GM21737 (cell line): Measurements from ENCODE around the gene RASD2.

ENCODE experiments used
- ATAC-seq: cut with Tn5 transposase; IDR thresholded peaks from one replicate; pipeline ENCODE4 v1.9.1; 2021; ENCODE audit warnings: mild to moderate bottlenecking, moderate library complexity; ENCODE audit not compliant: unreplicated experiment

Gene RASD2

GRCh38 chr22:35600476-35600875 lies 59.8 kb downstream of the RASD2 start:
- ATAC-seq = no peak

- ATAC-seq = no peak
Measured at GRCh38 chr22:35601013-35601580, 60.5 kb downstream of the RASD2 start.

GRCh38 chr22:35601743-35602615 lies 61.3 kb downstream of the RASD2 start:
- no peak for ATAC-seq
